Measurements from ENCODE around the gene SLC25A11. TPM values are rescaled to one million over a fixed set of nuclear protein-coding genes. Genes with fewer than 3 reads are reported as not detected.

The SLC25A11 gene
- total RNA-seq, 1 experiment from 2014 or later = 65.9 TPM

DNA sequence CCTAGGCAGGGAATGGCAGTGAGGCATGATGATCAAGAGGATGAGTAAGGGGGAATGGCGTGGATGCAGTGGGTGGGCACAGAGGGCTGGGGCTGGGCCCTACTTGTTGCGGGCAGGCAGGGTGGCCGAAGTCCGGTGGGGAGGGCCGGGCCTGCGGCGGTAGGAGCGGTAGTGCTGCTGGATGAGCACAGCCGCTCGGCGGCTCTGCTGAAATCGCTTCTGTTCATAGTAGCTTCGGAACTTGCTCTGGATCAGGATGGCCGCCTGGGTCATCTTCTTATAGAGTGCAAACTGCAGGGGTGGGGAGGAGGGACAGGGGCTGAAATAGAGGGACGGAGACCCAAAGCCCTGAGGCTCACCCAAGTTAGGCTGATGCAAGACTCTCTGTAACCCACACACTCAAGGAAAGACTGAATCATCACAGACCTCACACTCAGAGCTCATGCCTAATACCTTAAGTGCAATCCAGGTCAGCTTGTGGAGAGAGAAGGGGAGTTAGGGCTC, 29.3 kb upstream of the SLC25A11 start:
- intact Hi-C loops (cut with micrococcal nuclease; ENCODE audit: unreplicated experiment) (no loop called here), in situ Hi-C loops (cut with HindIII; ENCODE audit: low pct_unique_long_range_greater_than_20kb, low sequenced_read_pairs) (no loop called here)
- CTCF ChIA-PET = no interaction called here
- peak overlapping the region; percentile 97 for H3K27ac ChIP-seq (ENCODE audit: low read length)
- ATAC-seq = no peak
- no TSS peak for BruUV-seq (replicated peaks)
- H3K4me3 ChIP-seq (ENCODE audit: low read depth in 2 of 2, low read length in 2 of 2) = peak overlapping the region; percentile 66 to 79
- TF ChIP-seq, protein P1, sequence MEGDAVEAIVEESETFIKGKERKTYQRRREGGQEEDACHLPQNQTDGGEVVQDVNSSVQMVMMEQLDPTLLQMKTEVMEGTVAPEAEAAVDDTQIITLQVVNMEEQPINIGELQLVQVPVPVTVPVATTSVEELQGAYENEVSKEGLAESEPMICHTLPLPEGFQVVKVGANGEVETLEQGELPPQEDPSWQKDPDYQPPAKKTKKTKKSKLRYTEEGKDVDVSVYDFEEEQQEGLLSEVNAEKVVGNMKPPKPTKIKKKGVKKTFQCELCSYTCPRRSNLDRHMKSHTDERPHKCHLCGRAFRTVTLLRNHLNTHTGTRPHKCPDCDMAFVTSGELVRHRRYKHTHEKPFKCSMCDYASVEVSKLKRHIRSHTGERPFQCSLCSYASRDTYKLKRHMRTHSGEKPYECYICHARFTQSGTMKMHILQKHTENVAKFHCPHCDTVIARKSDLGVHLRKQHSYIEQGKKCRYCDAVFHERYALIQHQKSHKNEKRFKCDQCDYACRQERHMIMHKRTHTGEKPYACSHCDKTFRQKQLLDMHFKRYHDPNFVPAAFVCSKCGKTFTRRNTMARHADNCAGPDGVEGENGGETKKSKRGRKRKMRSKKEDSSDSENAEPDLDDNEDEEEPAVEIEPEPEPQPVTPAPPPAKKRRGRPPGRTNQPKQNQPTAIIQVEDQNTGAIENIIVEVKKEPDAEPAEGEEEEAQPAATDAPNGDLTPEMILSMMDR (IDR thresholded peaks at IDR 0.05) = no peak
- no peak for TF ChIP-seq POLR2AphosphoS5 (IDR thresholded peaks at IDR 0.05; ENCODE audit: low read depth, low read length)
- no peak for TF ChIP-seq TCF7L2 (IDR thresholded peaks at IDR 0.05; ENCODE audit: low read depth, low read length)
- TF ChIP-seq, protein P2, sequence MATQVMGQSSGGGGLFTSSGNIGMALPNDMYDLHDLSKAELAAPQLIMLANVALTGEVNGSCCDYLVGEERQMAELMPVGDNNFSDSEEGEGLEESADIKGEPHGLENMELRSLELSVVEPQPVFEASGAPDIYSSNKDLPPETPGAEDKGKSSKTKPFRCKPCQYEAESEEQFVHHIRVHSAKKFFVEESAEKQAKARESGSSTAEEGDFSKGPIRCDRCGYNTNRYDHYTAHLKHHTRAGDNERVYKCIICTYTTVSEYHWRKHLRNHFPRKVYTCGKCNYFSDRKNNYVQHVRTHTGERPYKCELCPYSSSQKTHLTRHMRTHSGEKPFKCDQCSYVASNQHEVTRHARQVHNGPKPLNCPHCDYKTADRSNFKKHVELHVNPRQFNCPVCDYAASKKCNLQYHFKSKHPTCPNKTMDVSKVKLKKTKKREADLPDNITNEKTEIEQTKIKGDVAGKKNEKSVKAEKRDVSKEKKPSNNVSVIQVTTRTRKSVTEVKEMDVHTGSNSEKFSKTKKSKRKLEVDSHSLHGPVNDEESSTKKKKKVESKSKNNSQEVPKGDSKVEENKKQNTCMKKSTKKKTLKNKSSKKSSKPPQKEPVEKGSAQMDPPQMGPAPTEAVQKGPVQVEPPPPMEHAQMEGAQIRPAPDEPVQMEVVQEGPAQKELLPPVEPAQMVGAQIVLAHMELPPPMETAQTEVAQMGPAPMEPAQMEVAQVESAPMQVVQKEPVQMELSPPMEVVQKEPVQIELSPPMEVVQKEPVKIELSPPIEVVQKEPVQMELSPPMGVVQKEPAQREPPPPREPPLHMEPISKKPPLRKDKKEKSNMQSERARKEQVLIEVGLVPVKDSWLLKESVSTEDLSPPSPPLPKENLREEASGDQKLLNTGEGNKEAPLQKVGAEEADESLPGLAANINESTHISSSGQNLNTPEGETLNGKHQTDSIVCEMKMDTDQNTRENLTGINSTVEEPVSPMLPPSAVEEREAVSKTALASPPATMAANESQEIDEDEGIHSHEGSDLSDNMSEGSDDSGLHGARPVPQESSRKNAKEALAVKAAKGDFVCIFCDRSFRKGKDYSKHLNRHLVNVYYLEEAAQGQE (IDR thresholded peaks at IDR 0.05; ENCODE audit: insufficient read depth in 1 of 2, low read depth in 2 of 2, low read length in 1 of 2) = no peak
- no peak for TF ChIP-seq SIN3A (IDR thresholded peaks at IDR 0.05; ENCODE audit: borderline replicate concordance, insufficient read depth, low read depth, low read length)
- no peaks in the 10 kb centered on the region for H3K9me3 ChIP-seq (ENCODE audit: control insufficient read depth, insufficient read depth, low read depth, low read length)
- POLR2A ChIA-PET = no interaction called here
- peak; percentile 86 for DNase-seq (ENCODE audit: low read depth, low spot score)
- H3K36me3 ChIP-seq (ENCODE audit: control insufficient read depth, insufficient read depth, low read length) = no peaks in the 10 kb centered on the region
- no peaks in the 10 kb centered on the region for H3K27me3 ChIP-seq (ENCODE audit: control insufficient read depth, insufficient read depth, low read length)
- H3K4me1 ChIP-seq (ENCODE audit: control insufficient read depth, insufficient read depth, low read length) = peaks cover 15% of the 10 kb centered on the region

DNA sequence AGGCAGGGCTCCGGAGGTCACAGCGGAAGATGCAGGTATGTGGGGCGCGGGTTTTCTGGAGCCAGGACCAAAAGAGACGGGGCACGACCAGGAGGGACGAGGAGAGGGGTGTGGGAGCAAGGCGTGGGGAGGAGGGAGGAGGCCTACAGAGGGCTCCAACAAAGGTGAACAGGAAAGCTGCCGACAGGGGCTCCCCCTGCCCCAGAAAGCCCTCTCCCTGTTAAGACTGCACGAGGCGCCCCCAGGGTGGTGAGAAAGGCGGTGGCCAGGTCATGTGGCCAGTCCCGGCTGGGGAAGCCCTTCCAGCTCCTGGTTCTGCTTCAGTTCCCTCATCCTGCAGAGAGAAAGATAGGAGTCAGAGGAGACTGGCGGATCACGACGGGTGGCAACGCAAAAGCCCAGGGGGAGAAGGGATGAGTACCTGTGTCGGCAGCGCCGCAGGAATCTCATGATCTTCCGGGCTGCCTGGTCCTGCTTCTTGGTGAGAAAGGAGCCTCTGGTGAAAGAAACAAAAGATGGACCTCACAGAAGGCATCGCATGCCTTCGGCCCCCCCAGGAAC, 28.7 kb upstream of the SLC25A11 start:
- ATAC-seq (no peak), DNase-seq (ENCODE audit: low read depth, low spot score) (no peak)
- Histone ChIP-seq H3K4me3 (ENCODE audit: low read depth in 2 of 2, low read length in 2 of 2) (peak overlapping the region; percentile 66 to 79), H3K27me3 (ENCODE audit: control insufficient read depth, insufficient read depth, low read length) (no peaks in the 10 kb centered on the region), H3K4me1 (ENCODE audit: control insufficient read depth, insufficient read depth, low read length) (peaks cover 15% of the 10 kb centered on the region), H3K27ac (ENCODE audit: low read length) (peak overlapping the region; percentile 97), H3K9me3 (ENCODE audit: control insufficient read depth, insufficient read depth, low read depth, low read length) (no peaks in the 10 kb centered on the region), H3K36me3 (ENCODE audit: control insufficient read depth, insufficient read depth, low read length) (no peaks in the 10 kb centered on the region)
- BruUV-seq (replicated peaks) = no TSS peak
- CTCF ChIA-PET = no interaction called here
- in situ Hi-C loops (cut with HindIII; ENCODE audit: low pct_unique_long_range_greater_than_20kb, low sequenced_read_pairs) = no loop called here
- TF ChIP-seq, protein P1 (IDR thresholded peaks at IDR 0.05) = no peak
- TF ChIP-seq, protein P2 (IDR thresholded peaks at IDR 0.05; ENCODE audit: insufficient read depth in 1 of 2, low read depth in 2 of 2, low read length in 1 of 2) = no peak
- 0 out of 2 replicates have a peak, but pooled peaks have one; percentile 2 for TF ChIP-seq POLR2AphosphoS5 (IDR thresholded peaks at IDR 0.05; ENCODE audit: low read depth, low read length)
- no peak for TF ChIP-seq TCF7L2 (IDR thresholded peaks at IDR 0.05; ENCODE audit: low read depth, low read length)
- TF ChIP-seq SIN3A (IDR thresholded peaks at IDR 0.05; ENCODE audit: borderline replicate concordance, insufficient read depth, low read depth, low read length) = no peak
- intact Hi-C loops (cut with micrococcal nuclease; ENCODE audit: unreplicated experiment) = no loop called here
- POLR2A ChIA-PET = no interaction called here
